MM.1S (cell line): ENCODE data around the gene CLCA2.

Source experiments
- EZH2phosphoT487 ChIP-seq: fragments of 300-600 bp; sonication (generic); IDR thresholded peaks from 2 replicates; pipeline ENCODE4 v1.6.1; 2018; ENCODE audit warnings: antibody characterized with exemption, low read length
- TF ChIP-seq, protein P1 (sequence below): fragments of 300-600 bp; sonication (generic); IDR thresholded peaks from 2 replicates; pipeline ENCODE4 v1.5.1; 2016; ENCODE audit warnings: antibody characterized with exemption, low read length, mixed read lengths

DNA sequence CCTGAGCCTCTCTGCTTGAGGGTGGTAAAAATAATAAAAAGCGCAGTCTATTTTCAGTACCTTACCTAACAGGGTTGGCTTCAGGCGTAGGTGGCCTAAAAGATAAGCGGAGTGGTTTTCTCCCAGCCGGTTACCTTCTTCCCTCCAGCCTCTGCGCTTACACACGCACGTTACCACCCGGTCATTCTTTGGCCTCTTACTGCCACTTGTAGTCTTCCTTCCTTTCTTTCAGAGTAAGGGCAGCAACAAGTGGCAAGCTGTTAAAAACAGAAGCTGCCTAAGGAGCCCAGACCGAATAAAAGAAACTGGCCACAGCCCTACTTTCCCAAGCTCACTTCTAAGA lies 80.1 kb downstream of the CLCA2 start:
- TF ChIP-seq, protein P1, sequence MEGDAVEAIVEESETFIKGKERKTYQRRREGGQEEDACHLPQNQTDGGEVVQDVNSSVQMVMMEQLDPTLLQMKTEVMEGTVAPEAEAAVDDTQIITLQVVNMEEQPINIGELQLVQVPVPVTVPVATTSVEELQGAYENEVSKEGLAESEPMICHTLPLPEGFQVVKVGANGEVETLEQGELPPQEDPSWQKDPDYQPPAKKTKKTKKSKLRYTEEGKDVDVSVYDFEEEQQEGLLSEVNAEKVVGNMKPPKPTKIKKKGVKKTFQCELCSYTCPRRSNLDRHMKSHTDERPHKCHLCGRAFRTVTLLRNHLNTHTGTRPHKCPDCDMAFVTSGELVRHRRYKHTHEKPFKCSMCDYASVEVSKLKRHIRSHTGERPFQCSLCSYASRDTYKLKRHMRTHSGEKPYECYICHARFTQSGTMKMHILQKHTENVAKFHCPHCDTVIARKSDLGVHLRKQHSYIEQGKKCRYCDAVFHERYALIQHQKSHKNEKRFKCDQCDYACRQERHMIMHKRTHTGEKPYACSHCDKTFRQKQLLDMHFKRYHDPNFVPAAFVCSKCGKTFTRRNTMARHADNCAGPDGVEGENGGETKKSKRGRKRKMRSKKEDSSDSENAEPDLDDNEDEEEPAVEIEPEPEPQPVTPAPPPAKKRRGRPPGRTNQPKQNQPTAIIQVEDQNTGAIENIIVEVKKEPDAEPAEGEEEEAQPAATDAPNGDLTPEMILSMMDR: no peak
- TF ChIP-seq EZH2phosphoT487: no peak
